Neural cell (in vitro differentiated cells): Measurements from ENCODE around the gene NUP98. TPM values are rescaled to one million over a fixed set of nuclear protein-coding genes. Genes with fewer than 3 reads are reported as not detected.
A peak's percentile ranks its signal among the peaks of the same experiment; 100 is the strongest.

ENCODE experiments used
- H2AFZ ChIP-seq: fragments of 200-600, 300-800 bp; sonication (generic), shearing (Covaris generic); 2 replicates; pipeline ENCODE4 v1.6.0; 2014; ENCODE audit warnings: low read depth, mild to moderate bottlenecking, antibody characterized with exemption, low read length, moderate library complexity
- H3F3A ChIP-seq: fragments of 200-600 bp; shearing (Covaris generic); 2 replicates; pipeline ENCODE4 v1.6.1; 2016; ENCODE audit warnings: mild to moderate bottlenecking, moderate library complexity, mixed read lengths, antibody characterized with exemption, low read length; ENCODE audit not compliant: insufficient read depth, poor library complexity, severe bottlenecking
- H3K27ac ChIP-seq: fragments of 200-600, 300-800 bp; sonication (generic), shearing (Covaris generic); 2 replicates; pipeline ENCODE4 v1.5.1; 2014; ENCODE audit warnings: mild to moderate bottlenecking, low read length, moderate library complexity
- H3K27me3 ChIP-seq: fragments of 300-800, 200-600 bp; sonication (generic), shearing (Covaris generic); 2 replicates; pipeline ENCODE4 v1.6.0; 2014; ENCODE audit warnings: mild to moderate bottlenecking, low read depth, low read length, moderate library complexity; ENCODE audit not compliant: insufficient read depth
- H3K36me3 ChIP-seq: fragments of 300-800, 200-600 bp; sonication (generic), shearing (Covaris generic); 2 replicates; pipeline ENCODE4 v1.5.1; 2014; ENCODE audit warnings: mild to moderate bottlenecking, antibody characterized with exemption, low read length, moderate library complexity; ENCODE audit not compliant: insufficient read depth
- H3K4me2 ChIP-seq: fragments of 300-800, 200-600 bp; sonication (generic), shearing (Covaris generic); 2 replicates; pipeline ENCODE4 v1.6.0; 2014; ENCODE audit warnings: mild to moderate bottlenecking, low read length
- H3K4me3 ChIP-seq: fragments of 300-800, 200-600 bp; sonication (generic), shearing (Covaris generic); 2 replicates; pipeline ENCODE4 v1.5.1; 2014; ENCODE audit warnings: mild to moderate bottlenecking, low read length, moderate library complexity
- H3K79me2 ChIP-seq: fragments of 200-600 bp; shearing (Covaris generic); replicated peaks from 2 replicates; pipeline ENCODE4 v1.6.0; 2014; ENCODE audit warnings: mild to moderate bottlenecking, low read length, moderate library complexity; ENCODE audit not compliant: insufficient read depth
- H3K9ac ChIP-seq: fragments of 300-800, 200-600 bp; sonication (generic), shearing (Covaris generic); 2 replicates; pipeline ENCODE4 v1.6.1; 2016; ENCODE audit warnings: mild to moderate bottlenecking, low read length, mixed read lengths
- H3K9me2 ChIP-seq: fragments of 200-600 bp; shearing (Covaris generic); 2 replicates; pipeline ENCODE4 v1.6.1; 2016; ENCODE audit warnings: mild to moderate bottlenecking, low read length, mixed read lengths; ENCODE audit not compliant: insufficient read depth
- H3K9me3 ChIP-seq: fragments of 200-600, 300-800 bp; sonication (generic), shearing (Covaris generic); 2 replicates; pipeline ENCODE4 v1.6.1; 2016; ENCODE audit warnings: mild to moderate bottlenecking, mixed run types, low read length, moderate library complexity, mixed read lengths
- H4K20me1 ChIP-seq: fragments of 200-600 bp; shearing (Covaris generic); 2 replicates; pipeline ENCODE4 v1.6.1; 2016; ENCODE audit warnings: mild to moderate bottlenecking, mixed run types; ENCODE audit not compliant: insufficient read depth
- EP300 ChIP-seq: fragments of 450-650 bp; conservative IDR thresholded peaks from 2 replicates; pipeline ENCODE4 v1.6.1; 2014; ENCODE audit warnings: antibody characterized with exemption, mild to moderate bottlenecking, moderate library complexity; ENCODE audit not compliant: poor library complexity, severe bottlenecking
- EZH2 ChIP-seq: fragments of 200-600, 300-800 bp; shearing (Covaris generic), sonication (generic); IDR thresholded peaks from 2 replicates; pipeline ENCODE4 v1.6.1; 2014; ENCODE audit warnings: antibody characterized with exemption, low read length, borderline replicate concordance, mild to moderate bottlenecking; ENCODE audit not compliant: insufficient read depth, poor library complexity, severe bottlenecking
- MXI1 ChIP-seq: fragments of 450-650 bp; conservative IDR thresholded peaks from 2 replicates; pipeline ENCODE4 v1.6.1; 2014; ENCODE audit warnings: antibody characterized with exemption, mild to moderate bottlenecking; ENCODE audit not compliant: poor library complexity, severe bottlenecking
- POLR2AphosphoS5 ChIP-seq: IDR thresholded peaks from 2 replicates; pipeline ENCODE4 v1.6.1; 2012
- RAD21 ChIP-seq: fragments of 450-650 bp; conservative IDR thresholded peaks from 2 replicates; pipeline ENCODE4 v1.6.1; 2014; ENCODE audit warnings: antibody characterized with exemption, mild to moderate bottlenecking, moderate library complexity
- SMC3 ChIP-seq: fragments of 450-650 bp; conservative IDR thresholded peaks from 2 replicates; pipeline ENCODE4 v1.6.1; 2014; ENCODE audit warnings: antibody characterized with exemption, mild to moderate bottlenecking, moderate library complexity; ENCODE audit not compliant: poor library complexity
- TAF1 ChIP-seq: IDR thresholded peaks from 2 replicates; pipeline ENCODE4 v1.6.1; 2012; ENCODE audit warnings: low read depth
- polyA plus RNA-seq: library from polyadenylated mRNA; depleted of rRNA; stranded (reverse); fragments of >200 nt; gene quantifications from 2 replicates; pipeline ENCODE4 v1.2.3, GENCODE V29; 2014
- TF ChIP-seq, protein P1 (sequence below): IDR thresholded peaks from 2 replicates; pipeline ENCODE4 v1.6.1; 2012; ENCODE audit warnings: borderline replicate concordance
- TF ChIP-seq, protein P2 (sequence below): fragments of 450-650 bp; IDR thresholded peaks from 2 replicates; pipeline ENCODE4 v1.5.1; 2014; ENCODE audit warnings: antibody characterized with exemption, mild to moderate bottlenecking, moderate library complexity; ENCODE audit not compliant: poor library complexity, severe bottlenecking

The NUP98 gene
- polyA plus RNA-seq, 1 donor from 2014 or later = 28.9 TPM

- H3K4me3 ChIP-seq = peak overlapping the region; percentile 65
- no peaks in the 10 kb centered on the region for H3K36me3 ChIP-seq
- no peaks in the 10 kb centered on the region for H3K9me3 ChIP-seq
- H3K9ac ChIP-seq = peak overlapping the region; percentile 57
- no peaks in the 10 kb centered on the region for H3K9me2 ChIP-seq
- no peaks in the 10 kb centered on the region for H3K79me2 ChIP-seq
- no peaks in the 10 kb centered on the region for H3K27me3 ChIP-seq
- H2AFZ ChIP-seq = no peak overlapping the region
- no peak for TF ChIP-seq TAF1
- TF ChIP-seq SMC3 = no peak
- TF ChIP-seq MXI1 = no peak
- TF ChIP-seq, protein P1, sequence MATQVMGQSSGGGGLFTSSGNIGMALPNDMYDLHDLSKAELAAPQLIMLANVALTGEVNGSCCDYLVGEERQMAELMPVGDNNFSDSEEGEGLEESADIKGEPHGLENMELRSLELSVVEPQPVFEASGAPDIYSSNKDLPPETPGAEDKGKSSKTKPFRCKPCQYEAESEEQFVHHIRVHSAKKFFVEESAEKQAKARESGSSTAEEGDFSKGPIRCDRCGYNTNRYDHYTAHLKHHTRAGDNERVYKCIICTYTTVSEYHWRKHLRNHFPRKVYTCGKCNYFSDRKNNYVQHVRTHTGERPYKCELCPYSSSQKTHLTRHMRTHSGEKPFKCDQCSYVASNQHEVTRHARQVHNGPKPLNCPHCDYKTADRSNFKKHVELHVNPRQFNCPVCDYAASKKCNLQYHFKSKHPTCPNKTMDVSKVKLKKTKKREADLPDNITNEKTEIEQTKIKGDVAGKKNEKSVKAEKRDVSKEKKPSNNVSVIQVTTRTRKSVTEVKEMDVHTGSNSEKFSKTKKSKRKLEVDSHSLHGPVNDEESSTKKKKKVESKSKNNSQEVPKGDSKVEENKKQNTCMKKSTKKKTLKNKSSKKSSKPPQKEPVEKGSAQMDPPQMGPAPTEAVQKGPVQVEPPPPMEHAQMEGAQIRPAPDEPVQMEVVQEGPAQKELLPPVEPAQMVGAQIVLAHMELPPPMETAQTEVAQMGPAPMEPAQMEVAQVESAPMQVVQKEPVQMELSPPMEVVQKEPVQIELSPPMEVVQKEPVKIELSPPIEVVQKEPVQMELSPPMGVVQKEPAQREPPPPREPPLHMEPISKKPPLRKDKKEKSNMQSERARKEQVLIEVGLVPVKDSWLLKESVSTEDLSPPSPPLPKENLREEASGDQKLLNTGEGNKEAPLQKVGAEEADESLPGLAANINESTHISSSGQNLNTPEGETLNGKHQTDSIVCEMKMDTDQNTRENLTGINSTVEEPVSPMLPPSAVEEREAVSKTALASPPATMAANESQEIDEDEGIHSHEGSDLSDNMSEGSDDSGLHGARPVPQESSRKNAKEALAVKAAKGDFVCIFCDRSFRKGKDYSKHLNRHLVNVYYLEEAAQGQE = no peak
- no peak for TF ChIP-seq RAD21
- TF ChIP-seq, protein P2, sequence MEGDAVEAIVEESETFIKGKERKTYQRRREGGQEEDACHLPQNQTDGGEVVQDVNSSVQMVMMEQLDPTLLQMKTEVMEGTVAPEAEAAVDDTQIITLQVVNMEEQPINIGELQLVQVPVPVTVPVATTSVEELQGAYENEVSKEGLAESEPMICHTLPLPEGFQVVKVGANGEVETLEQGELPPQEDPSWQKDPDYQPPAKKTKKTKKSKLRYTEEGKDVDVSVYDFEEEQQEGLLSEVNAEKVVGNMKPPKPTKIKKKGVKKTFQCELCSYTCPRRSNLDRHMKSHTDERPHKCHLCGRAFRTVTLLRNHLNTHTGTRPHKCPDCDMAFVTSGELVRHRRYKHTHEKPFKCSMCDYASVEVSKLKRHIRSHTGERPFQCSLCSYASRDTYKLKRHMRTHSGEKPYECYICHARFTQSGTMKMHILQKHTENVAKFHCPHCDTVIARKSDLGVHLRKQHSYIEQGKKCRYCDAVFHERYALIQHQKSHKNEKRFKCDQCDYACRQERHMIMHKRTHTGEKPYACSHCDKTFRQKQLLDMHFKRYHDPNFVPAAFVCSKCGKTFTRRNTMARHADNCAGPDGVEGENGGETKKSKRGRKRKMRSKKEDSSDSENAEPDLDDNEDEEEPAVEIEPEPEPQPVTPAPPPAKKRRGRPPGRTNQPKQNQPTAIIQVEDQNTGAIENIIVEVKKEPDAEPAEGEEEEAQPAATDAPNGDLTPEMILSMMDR = no peak
- no peak for TF ChIP-seq EZH2
- no peak overlapping the region for H3K27ac ChIP-seq
- no peak overlapping the region for H3K4me2 ChIP-seq
- H3F3A ChIP-seq = no peaks in the 10 kb centered on the region
- H4K20me1 ChIP-seq = no peaks in the 10 kb centered on the region
Observed at GRCh38 chr11:3840004-3840869, 42.9 kb upstream of the NUP98 start.

DNA sequence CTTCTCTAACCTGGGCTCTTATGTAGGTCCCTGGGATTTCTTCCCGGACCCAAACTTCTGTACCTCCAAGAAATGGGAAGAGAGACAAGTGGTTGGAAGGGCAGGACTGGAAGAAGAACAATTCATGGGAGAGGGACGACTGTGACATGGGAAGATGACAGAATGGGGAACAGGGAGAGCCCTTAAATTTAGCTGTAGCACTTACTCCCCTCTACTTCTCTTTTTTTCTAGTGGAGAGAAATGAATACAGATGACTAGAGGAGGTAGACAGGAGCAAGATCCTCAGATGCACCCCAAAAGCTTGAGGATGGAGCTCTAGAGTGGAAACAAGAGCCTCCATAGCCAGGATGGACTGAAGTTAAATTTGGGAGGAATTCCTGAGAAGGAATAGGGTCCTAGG is 41.1 kb upstream of the NUP98 start:
- no peak overlapping the region for H3K27ac ChIP-seq
- H3K36me3 ChIP-seq = no peaks in the 10 kb centered on the region
- no peak overlapping the region for H3K4me2 ChIP-seq
- H3K4me3 ChIP-seq = no peak overlapping the region
- no peak overlapping the region for H3K9ac ChIP-seq
- H3K9me2 ChIP-seq = no peaks in the 10 kb centered on the region
- H3K27me3 ChIP-seq = no peaks in the 10 kb centered on the region
- no peaks in the 10 kb centered on the region for H3F3A ChIP-seq
- H3K79me2 ChIP-seq = no peaks in the 10 kb centered on the region
- H4K20me1 ChIP-seq = no peaks in the 10 kb centered on the region
- H3K9me3 ChIP-seq = no peaks in the 10 kb centered on the region
- no peak overlapping the region for H2AFZ ChIP-seq
- TF ChIP-seq POLR2AphosphoS5 = no peak
- no peak for TF ChIP-seq EP300
